OCI-LY3 (cell line): Measurements from ENCODE around the gene ARHGDIB.

ENCODE experiments used
- EZH2phosphoT487 ChIP-seq: fragments of 200-600 bp; shearing (Covaris generic); IDR thresholded peaks from 2 replicates; pipeline ENCODE4 v1.6.1; 2018; ENCODE audit warnings: antibody characterized with exemption, mixed run types, low read depth
- TF ChIP-seq, protein P1 (sequence below): fragments of 200-600, 300-600 bp; sonication (generic); IDR thresholded peaks from 2 replicates; pipeline ENCODE4 v1.5.1; 2014; ENCODE audit warnings: antibody characterized with exemption, low read length, low read depth

DNA sequence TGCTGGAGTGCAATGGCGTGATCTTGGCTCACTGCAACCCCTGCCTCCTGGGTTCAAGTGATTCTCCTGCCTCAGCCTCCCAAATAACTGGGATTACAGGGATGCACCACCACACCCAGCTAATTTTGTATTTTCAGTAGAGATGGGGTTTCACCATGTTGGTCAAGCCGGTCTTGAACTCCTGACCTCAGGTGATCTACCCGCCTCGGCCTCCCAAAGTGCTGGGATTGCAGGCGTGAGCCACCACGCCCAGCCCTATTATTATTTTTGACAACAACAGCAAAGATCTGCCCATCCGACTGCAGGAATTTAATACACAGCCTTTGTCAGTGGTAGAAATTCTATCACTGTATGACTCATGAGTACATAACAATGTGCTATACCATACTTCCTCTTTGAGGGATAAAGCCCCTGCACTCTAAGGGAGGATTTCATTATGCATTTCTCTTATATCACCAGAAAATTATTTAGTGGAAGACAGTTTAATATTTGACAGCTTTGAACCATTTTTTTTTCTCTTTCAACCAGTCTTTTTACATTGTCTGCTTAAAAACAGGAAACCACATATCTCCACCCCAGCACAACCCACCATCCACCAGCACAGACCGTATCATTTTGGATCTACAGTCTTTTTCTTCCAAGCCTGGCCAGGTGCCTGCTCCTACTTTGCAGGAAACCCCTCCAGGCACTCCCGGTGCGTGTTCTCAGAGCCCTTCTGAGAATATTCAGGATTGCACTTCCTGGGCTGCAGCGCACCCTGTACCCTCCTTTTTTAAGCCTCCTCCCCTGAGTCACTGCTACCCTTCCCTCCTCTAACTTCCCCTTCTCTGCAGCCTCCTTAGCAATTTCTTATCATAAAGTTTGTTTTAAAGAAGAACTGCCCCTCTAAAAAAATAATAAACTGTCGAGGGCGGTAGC is 594 bp downstream of the ARHGDIB start:
- TF ChIP-seq, protein P1, sequence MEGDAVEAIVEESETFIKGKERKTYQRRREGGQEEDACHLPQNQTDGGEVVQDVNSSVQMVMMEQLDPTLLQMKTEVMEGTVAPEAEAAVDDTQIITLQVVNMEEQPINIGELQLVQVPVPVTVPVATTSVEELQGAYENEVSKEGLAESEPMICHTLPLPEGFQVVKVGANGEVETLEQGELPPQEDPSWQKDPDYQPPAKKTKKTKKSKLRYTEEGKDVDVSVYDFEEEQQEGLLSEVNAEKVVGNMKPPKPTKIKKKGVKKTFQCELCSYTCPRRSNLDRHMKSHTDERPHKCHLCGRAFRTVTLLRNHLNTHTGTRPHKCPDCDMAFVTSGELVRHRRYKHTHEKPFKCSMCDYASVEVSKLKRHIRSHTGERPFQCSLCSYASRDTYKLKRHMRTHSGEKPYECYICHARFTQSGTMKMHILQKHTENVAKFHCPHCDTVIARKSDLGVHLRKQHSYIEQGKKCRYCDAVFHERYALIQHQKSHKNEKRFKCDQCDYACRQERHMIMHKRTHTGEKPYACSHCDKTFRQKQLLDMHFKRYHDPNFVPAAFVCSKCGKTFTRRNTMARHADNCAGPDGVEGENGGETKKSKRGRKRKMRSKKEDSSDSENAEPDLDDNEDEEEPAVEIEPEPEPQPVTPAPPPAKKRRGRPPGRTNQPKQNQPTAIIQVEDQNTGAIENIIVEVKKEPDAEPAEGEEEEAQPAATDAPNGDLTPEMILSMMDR, result no peak
- no peak for TF ChIP-seq EZH2phosphoT487
